Panc1 (cell line): Measurements from ENCODE around the gene C4orf50.

Experiments
- POLR2AphosphoS5 ChIP-seq: IDR thresholded peaks from 2 replicates; pipeline ENCODE4 v1.6.1; 2012; ENCODE audit warnings: mild to moderate bottlenecking, low read depth, low read length, moderate library complexity
- SIN3A ChIP-seq: IDR thresholded peaks from 2 replicates; pipeline ENCODE4 v1.6.1; 2012; ENCODE audit warnings: low read depth, mild to moderate bottlenecking, low read length, moderate library complexity, borderline replicate concordance; ENCODE audit not compliant: insufficient read depth
- TCF7L2 ChIP-seq: IDR thresholded peaks from 2 replicates; pipeline ENCODE4 v1.6.1; 2011; ENCODE audit warnings: mild to moderate bottlenecking, low read depth, low read length, inconsistent platforms
- TF ChIP-seq, protein P1 (sequence below): fragments of 450-650 bp; IDR thresholded peaks from 2 replicates; pipeline ENCODE4 v1.5.1; 2017; ENCODE audit warnings: mild to moderate bottlenecking
- TF ChIP-seq, protein P2 (sequence below), 2 experiments: IDR thresholded peaks; 2 replicates each; pipeline ENCODE4 v1.6.1; 2011 to 2012; ENCODE audit warnings: low read depth in 2 of 2, control low read depth in 1 of 2, low read length in 1 of 2, mild to moderate bottlenecking in 1 of 2, moderate library complexity in 1 of 2; ENCODE audit not compliant: insufficient read depth in 1 of 2

DNA sequence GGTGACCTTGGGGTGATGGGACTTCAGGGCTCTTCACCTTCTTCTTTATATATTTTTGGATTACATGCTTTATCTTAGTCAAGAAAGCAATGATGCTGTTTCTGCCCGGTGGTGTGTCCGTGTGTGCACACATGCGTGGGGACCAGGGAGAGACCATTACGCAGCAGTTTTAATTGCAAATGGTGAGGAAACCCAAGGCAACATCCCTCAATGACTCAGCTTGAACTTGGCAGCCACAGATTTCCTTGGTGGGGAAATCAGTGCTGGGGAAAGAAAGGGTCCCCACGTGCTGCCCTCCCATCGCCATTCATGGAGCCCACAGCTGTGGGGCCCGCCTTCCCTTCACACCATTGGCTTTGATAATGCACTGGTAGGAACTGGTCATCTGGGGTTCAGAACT lies 46.2 kb upstream of the C4orf50 start:
- TF ChIP-seq, protein P1, sequence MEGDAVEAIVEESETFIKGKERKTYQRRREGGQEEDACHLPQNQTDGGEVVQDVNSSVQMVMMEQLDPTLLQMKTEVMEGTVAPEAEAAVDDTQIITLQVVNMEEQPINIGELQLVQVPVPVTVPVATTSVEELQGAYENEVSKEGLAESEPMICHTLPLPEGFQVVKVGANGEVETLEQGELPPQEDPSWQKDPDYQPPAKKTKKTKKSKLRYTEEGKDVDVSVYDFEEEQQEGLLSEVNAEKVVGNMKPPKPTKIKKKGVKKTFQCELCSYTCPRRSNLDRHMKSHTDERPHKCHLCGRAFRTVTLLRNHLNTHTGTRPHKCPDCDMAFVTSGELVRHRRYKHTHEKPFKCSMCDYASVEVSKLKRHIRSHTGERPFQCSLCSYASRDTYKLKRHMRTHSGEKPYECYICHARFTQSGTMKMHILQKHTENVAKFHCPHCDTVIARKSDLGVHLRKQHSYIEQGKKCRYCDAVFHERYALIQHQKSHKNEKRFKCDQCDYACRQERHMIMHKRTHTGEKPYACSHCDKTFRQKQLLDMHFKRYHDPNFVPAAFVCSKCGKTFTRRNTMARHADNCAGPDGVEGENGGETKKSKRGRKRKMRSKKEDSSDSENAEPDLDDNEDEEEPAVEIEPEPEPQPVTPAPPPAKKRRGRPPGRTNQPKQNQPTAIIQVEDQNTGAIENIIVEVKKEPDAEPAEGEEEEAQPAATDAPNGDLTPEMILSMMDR: no peak
- TF ChIP-seq POLR2AphosphoS5: no peak
- no peak for TF ChIP-seq SIN3A
- TF ChIP-seq TCF7L2: no peak
- TF ChIP-seq, protein P2, sequence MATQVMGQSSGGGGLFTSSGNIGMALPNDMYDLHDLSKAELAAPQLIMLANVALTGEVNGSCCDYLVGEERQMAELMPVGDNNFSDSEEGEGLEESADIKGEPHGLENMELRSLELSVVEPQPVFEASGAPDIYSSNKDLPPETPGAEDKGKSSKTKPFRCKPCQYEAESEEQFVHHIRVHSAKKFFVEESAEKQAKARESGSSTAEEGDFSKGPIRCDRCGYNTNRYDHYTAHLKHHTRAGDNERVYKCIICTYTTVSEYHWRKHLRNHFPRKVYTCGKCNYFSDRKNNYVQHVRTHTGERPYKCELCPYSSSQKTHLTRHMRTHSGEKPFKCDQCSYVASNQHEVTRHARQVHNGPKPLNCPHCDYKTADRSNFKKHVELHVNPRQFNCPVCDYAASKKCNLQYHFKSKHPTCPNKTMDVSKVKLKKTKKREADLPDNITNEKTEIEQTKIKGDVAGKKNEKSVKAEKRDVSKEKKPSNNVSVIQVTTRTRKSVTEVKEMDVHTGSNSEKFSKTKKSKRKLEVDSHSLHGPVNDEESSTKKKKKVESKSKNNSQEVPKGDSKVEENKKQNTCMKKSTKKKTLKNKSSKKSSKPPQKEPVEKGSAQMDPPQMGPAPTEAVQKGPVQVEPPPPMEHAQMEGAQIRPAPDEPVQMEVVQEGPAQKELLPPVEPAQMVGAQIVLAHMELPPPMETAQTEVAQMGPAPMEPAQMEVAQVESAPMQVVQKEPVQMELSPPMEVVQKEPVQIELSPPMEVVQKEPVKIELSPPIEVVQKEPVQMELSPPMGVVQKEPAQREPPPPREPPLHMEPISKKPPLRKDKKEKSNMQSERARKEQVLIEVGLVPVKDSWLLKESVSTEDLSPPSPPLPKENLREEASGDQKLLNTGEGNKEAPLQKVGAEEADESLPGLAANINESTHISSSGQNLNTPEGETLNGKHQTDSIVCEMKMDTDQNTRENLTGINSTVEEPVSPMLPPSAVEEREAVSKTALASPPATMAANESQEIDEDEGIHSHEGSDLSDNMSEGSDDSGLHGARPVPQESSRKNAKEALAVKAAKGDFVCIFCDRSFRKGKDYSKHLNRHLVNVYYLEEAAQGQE (IDR thresholded peaks at IDR 0.05; ENCODE audit: insufficient read depth in 1 of 2, low read depth in 2 of 2, low read length in 1 of 2): no peak
